SK-N-SH treated with all-trans-retinoic acid at 6 μM for 48 hours (cell line): ENCODE data around the gene GFRA1.

Source experiments
- ATAC-seq: fragments of 200-7000 bp; cut with Tn5 transposase; 3 replicates; pipeline ENCODE4 v1.9.1; 2020; ENCODE audit warnings: mild to moderate bottlenecking, moderate library complexity
- ARNTL ChIP-seq: fragments of 450-650 bp; formaldehyde crosslinking; IDR thresholded peaks from 2 replicates; pipeline ENCODE4 v1.5.0; 2020; ENCODE audit warnings: low read depth, mild to moderate bottlenecking, moderate library complexity, borderline replicate concordance
- BACH2 ChIP-seq: fragments of 250-450 bp; sonication (Bioruptor Pico); IDR thresholded peaks from 2 replicates; pipeline ENCODE4 v1.9.0; 2021; ENCODE audit warnings: mild to moderate bottlenecking, borderline replicate concordance
- CSDC2 ChIP-seq: fragments of 250-450 bp; sonication (Bioruptor Pico); IDR thresholded peaks from 2 replicates; pipeline ENCODE4 v1.5.0; 2020; ENCODE audit warnings: mild to moderate bottlenecking, moderate library complexity
- GLIS3 ChIP-seq: fragments of 250-450 bp; sonication (Bioruptor Pico); IDR thresholded peaks from 2 replicates; pipeline ENCODE4 v1.5.0; 2020; ENCODE audit warnings: mild to moderate bottlenecking, moderate library complexity
- PATZ1 ChIP-seq: fragments of 250-450 bp; sonication (Bioruptor Pico); IDR thresholded peaks from 2 replicates; pipeline ENCODE4 v1.8.0; 2020; ENCODE audit warnings: mild to moderate bottlenecking, moderate library complexity, borderline replicate concordance
- POU6F1 ChIP-seq: fragments of 250-450 bp; sonication (Bioruptor Pico); IDR thresholded peaks from 2 replicates; pipeline ENCODE4 v1.8.0; 2021; ENCODE audit warnings: low read depth, mild to moderate bottlenecking, moderate library complexity, borderline replicate concordance
- PPARA ChIP-seq: fragments of 250-450 bp; sonication (Bioruptor Pico); IDR thresholded peaks from 2 replicates; pipeline ENCODE4 v1.5.0; 2020; ENCODE audit warnings: mild to moderate bottlenecking, borderline replicate concordance
- RARB ChIP-seq: fragments of 250-450 bp; sonication (Bioruptor Pico); IDR thresholded peaks from 2 replicates; pipeline ENCODE4 v1.8.0; 2021; ENCODE audit warnings: mild to moderate bottlenecking, moderate library complexity
- SNAI2 ChIP-seq: fragments of 250-450 bp; sonication (Bioruptor Pico); IDR thresholded peaks from 2 replicates; pipeline ENCODE4 v1.5.0; 2020; ENCODE audit warnings: mild to moderate bottlenecking, moderate library complexity
- TOX ChIP-seq: fragments of 250-450 bp; sonication (Bioruptor Pico); IDR thresholded peaks from 2 replicates; pipeline ENCODE4 v1.8.0; 2021; ENCODE audit warnings: mild to moderate bottlenecking, moderate library complexity, borderline replicate concordance
- ZFP3 ChIP-seq: fragments of 250-450 bp; sonication (Bioruptor Pico); IDR thresholded peaks from 2 replicates; pipeline ENCODE4 v1.5.0; 2020; ENCODE audit warnings: mild to moderate bottlenecking, moderate library complexity
- ZFP30 ChIP-seq: fragments of 450-650 bp; formaldehyde crosslinking; IDR thresholded peaks from 2 replicates; pipeline ENCODE4 v1.5.0; 2022; ENCODE audit warnings: mild to moderate bottlenecking, moderate library complexity
- ZNF565 ChIP-seq: fragments of 450-650 bp; formaldehyde crosslinking; conservative IDR thresholded peaks from 2 replicates; pipeline ENCODE4 v1.5.0; 2020; ENCODE audit warnings: low read depth, mild to moderate bottlenecking, moderate library complexity
- ZNF70 ChIP-seq: fragments of 450-650 bp; formaldehyde crosslinking; IDR thresholded peaks from 2 replicates; pipeline ENCODE4 v1.5.0; 2020; ENCODE audit warnings: mild to moderate bottlenecking, moderate library complexity
- ZNF8 ChIP-seq: fragments of 450-650 bp; formaldehyde crosslinking; IDR thresholded peaks from 2 replicates; pipeline ENCODE4 v1.5.0; 2020; ENCODE audit warnings: mild to moderate bottlenecking, moderate library complexity
- TF ChIP-seq, protein P1 (sequence below): fragments of 250-450 bp; sonication (Bioruptor Pico); IDR thresholded peaks from 2 replicates; pipeline ENCODE4 v1.5.0; 2020; ENCODE audit warnings: mild to moderate bottlenecking, moderate library complexity
- TF ChIP-seq, protein P2 (sequence below): fragments of 250-450 bp; sonication (Bioruptor Pico); IDR thresholded peaks from 2 replicates; pipeline ENCODE4 v1.5.1; 2021; ENCODE audit warnings: mild to moderate bottlenecking, moderate library complexity

GFRA1 gene

GRCh38 chr10:116082762-116083161 lies 190.2 kb downstream of the GFRA1 start:
- ATAC-seq, result no peak
- TF ChIP-seq GLIS3 (CRISPR knock-in tag), result no peak
- TF ChIP-seq ZNF8, result no peak
- TF ChIP-seq ZNF565 (CRISPR knock-in tag), result no peak
- no peak for TF ChIP-seq PPARA
- TF ChIP-seq ARNTL (CRISPR knock-in tag), result no peak
- TF ChIP-seq POU6F1 (CRISPR knock-in tag), result no peak
- TF ChIP-seq, protein P1, sequence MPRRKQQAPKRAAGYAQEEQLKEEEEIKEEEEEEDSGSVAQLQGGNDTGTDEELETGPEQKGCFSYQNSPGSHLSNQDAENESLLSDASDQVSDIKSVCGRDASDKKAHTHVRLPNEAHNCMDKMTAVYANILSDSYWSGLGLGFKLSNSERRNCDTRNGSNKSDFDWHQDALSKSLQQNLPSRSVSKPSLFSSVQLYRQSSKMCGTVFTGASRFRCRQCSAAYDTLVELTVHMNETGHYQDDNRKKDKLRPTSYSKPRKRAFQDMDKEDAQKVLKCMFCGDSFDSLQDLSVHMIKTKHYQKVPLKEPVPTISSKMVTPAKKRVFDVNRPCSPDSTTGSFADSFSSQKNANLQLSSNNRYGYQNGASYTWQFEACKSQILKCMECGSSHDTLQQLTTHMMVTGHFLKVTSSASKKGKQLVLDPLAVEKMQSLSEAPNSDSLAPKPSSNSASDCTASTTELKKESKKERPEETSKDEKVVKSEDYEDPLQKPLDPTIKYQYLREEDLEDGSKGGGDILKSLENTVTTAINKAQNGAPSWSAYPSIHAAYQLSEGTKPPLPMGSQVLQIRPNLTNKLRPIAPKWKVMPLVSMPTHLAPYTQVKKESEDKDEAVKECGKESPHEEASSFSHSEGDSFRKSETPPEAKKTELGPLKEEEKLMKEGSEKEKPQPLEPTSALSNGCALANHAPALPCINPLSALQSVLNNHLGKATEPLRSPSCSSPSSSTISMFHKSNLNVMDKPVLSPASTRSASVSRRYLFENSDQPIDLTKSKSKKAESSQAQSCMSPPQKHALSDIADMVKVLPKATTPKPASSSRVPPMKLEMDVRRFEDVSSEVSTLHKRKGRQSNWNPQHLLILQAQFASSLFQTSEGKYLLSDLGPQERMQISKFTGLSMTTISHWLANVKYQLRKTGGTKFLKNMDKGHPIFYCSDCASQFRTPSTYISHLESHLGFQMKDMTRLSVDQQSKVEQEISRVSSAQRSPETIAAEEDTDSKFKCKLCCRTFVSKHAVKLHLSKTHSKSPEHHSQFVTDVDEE (CRISPR knock-in tag), result no peak
- no peak for TF ChIP-seq ZFP30 (CRISPR knock-in tag)
- TF ChIP-seq PATZ1 (CRISPR knock-in tag), result no peak
- no peak for TF ChIP-seq ZNF70 (CRISPR knock-in tag)
- no peak for TF ChIP-seq RARB (CRISPR knock-in tag)

DNA sequence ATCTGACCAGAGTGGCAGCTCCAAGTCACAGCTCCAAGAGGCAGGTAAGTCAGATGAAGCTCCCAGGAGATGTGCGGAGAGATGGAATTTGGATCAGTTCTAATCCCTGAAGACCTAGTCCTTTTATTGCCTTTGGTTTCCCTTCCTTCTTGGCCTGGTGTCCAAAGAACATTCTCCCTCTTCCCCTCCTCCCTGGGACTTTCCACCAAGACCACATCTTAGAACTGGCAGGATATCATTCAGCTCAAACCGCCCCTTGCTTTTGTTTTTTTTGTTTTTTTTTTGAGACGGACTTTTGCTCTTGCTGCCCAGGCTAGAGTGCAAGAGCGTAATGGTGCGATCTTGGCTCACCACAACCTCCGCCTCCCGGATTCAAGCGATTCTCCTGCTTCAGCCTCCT lies 190.8 kb downstream of the GFRA1 start:
- ATAC-seq, result no peak

More for the DNA sequence above, 190.8 kb downstream of the GFRA1 start:
- TF ChIP-seq, protein P2, sequence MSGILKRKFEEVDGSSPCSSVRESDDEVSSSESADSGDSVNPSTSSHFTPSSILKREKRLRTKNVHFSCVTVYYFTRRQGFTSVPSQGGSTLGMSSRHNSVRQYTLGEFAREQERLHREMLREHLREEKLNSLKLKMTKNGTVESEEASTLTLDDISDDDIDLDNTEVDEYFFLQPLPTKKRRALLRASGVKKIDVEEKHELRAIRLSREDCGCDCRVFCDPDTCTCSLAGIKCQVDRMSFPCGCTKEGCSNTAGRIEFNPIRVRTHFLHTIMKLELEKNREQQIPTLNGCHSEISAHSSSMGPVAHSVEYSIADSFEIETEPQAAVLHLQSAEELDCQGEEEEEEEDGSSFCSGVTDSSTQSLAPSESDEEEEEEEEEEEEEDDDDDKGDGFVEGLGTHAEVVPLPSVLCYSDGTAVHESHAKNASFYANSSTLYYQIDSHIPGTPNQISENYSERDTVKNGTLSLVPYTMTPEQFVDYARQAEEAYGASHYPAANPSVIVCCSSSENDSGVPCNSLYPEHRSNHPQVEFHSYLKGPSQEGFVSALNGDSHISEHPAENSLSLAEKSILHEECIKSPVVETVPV (CRISPR knock-in tag), result no peak
- TF ChIP-seq ZFP30 (CRISPR knock-in tag) (no peak), PATZ1 (CRISPR knock-in tag) (no peak), SNAI2 (CRISPR knock-in tag) (no peak), POU6F1 (CRISPR knock-in tag) (no peak), ZNF8 (no peak), PPARA (no peak), TOX (CRISPR knock-in tag) (no peak), ARNTL (CRISPR knock-in tag) (no peak), CSDC2 (CRISPR knock-in tag) (no peak), ZFP3 (CRISPR knock-in tag) (no peak), BACH2 (CRISPR knock-in tag) (no peak), GLIS3 (CRISPR knock-in tag) (no peak), ZNF565 (CRISPR knock-in tag) (no peak)
- TF ChIP-seq, protein P1 (CRISPR knock-in tag), result no peak
